Ascending aorta (tissue), 2 donors: ENCODE data around the gene CCDC127. TPM values are rescaled to one million over a fixed set of nuclear protein-coding genes. Genes with fewer than 3 reads are reported as not detected.

Source experiments
- DNase-seq, 2 donors: peaks; one replicate each; pipeline ENCODE4 v3.0.0-alpha.2; 2019; ENCODE audit warnings: low spot score in 2 of 2
- H3K27ac ChIP-seq, 2 donors: fragments of 200-600 bp; sonication (generic); one replicate each; pipeline ENCODE4 v1.5.1; 2016 to 2017; ENCODE audit warnings: mild to moderate bottlenecking in 1 of 2
- H3K27me3 ChIP-seq: fragments of 200-600 bp; sonication (generic); one replicate; pipeline ENCODE4 v1.5.1; 2017
- H3K36me3 ChIP-seq, 2 donors: fragments of 200-600 bp; sonication (generic); one replicate each; pipeline ENCODE4 v1.5.1; 2016
- H3K4me1 ChIP-seq, 2 donors: fragments of 200-600 bp; sonication (generic); one replicate each; pipeline ENCODE4 v1.5.1; 2016 to 2017; ENCODE audit warnings: mild to moderate bottlenecking in 1 of 2
- H3K4me3 ChIP-seq, 2 donors: fragments of 200-600 bp; sonication (generic); one replicate each; pipeline ENCODE4 v1.5.1; 2016 to 2017; ENCODE audit warnings: mild to moderate bottlenecking in 1 of 2
- H3K9me3 ChIP-seq, 2 donors: fragments of 200-600 bp; sonication (generic); one replicate each; pipeline ENCODE4 v1.5.1; 2016
- CTCF ChIP-seq, 3 experiments: fragments of 200-600 bp in 2 of 3; fragments of 450-650 bp in 1 of 3; sonication (generic) in 2 of 3; IDR thresholded peaks; one replicate each; pipeline ENCODE4 v1.5.1; 2016 to 2019; ENCODE audit warnings: antibody characterized with exemption in 3 of 3, mild to moderate bottlenecking in 1 of 3, moderate library complexity in 1 of 3
- intact Hi-C: fragments of 100-400 bp; cut with DNase I; formaldehyde crosslinking; loops from one replicate; pipeline ENCODE4 v1.15.1; 2023
- total RNA-seq: library from RNA; depleted of rRNA; stranded (reverse); fragments of >200 nt; gene quantifications from one replicate; pipeline ENCODE4 v1.1.0, GENCODE V29; 2016

The CCDC127 gene
- total RNA-seq, 1 donor from 2014 or later, result 6.1 TPM

GRCh38 chr5:170971-171800 is 46.8 kb downstream of the CCDC127 start:
- H3K4me3 ChIP-seq, result no peak overlapping the region
- H3K27me3 ChIP-seq, result no peaks in the 10 kb centered on the region
- H3K27ac ChIP-seq, result no peak overlapping the region
- intact Hi-C loops, result no loop called here
- TF ChIP-seq CTCF (IDR thresholded peaks at IDR 0.05), result no peak
- H3K9me3 ChIP-seq, result no peaks in the 10 kb centered on the region
- DNase-seq, result peak in 1 of 2 donors; percentile 56
- no peaks in the 10 kb centered on the region for H3K36me3 ChIP-seq
- no peaks in the 10 kb centered on the region for H3K4me1 ChIP-seq

- intact Hi-C loops, result no loop called here
Measured at GRCh38 chr5:169728-170094, 48.2 kb downstream of the CCDC127 start.

GRCh38 chr5:169071-169727 is 48.8 kb downstream of the CCDC127 start:
- H3K27ac ChIP-seq, result no peak overlapping the region
- H3K9me3 ChIP-seq, result no peaks in the 10 kb centered on the region
- H3K4me1 ChIP-seq, result no peaks in the 10 kb centered on the region
- peak in 1 of 2 donors; percentile 69 for DNase-seq
- H3K4me3 ChIP-seq, result no peak overlapping the region
- no peaks in the 10 kb centered on the region for H3K36me3 ChIP-seq
- no peaks in the 10 kb centered on the region for H3K27me3 ChIP-seq
- intact Hi-C loops, result no loop called here
- no peak for TF ChIP-seq CTCF (IDR thresholded peaks at IDR 0.05)

More at GRCh38 chr5:169728-170094, 48.2 kb downstream of the CCDC127 start:
- no peaks in the 10 kb centered on the region for H3K4me1 ChIP-seq
- H3K9me3 ChIP-seq, result no peaks in the 10 kb centered on the region
- no peak for TF ChIP-seq CTCF (IDR thresholded peaks at IDR 0.05)
- no peak overlapping the region for H3K4me3 ChIP-seq
- peak in 1 of 2 donors; percentile 33 for DNase-seq
- H3K27ac ChIP-seq, result no peak overlapping the region
- H3K27me3 ChIP-seq, result no peaks in the 10 kb centered on the region
- H3K36me3 ChIP-seq, result no peaks in the 10 kb centered on the region

- no peak overlapping the region for H3K4me3 ChIP-seq
Measured at GRCh38 chr5:167982-168660, 49.8 kb downstream of the CCDC127 start.

GRCh38 chr5:167511-167910 is 50.4 kb downstream of the CCDC127 start:
- no peak for TF ChIP-seq CTCF (IDR thresholded peaks at IDR 0.05)
- Histone ChIP-seq H3K4me1 (no peaks in the 10 kb centered on the region), H3K27ac (no peak overlapping the region), H3K4me3 (no peak overlapping the region), H3K27me3 (no peaks in the 10 kb centered on the region), H3K36me3 (no peaks in the 10 kb centered on the region), H3K9me3 (no peaks in the 10 kb centered on the region)
- peak in 1 of 2 donors; percentile 41 for DNase-seq
- intact Hi-C loops, result no loop called here

More at GRCh38 chr5:167982-168660, 49.8 kb downstream of the CCDC127 start:
- Histone ChIP-seq H3K27ac (no peak overlapping the region), H3K4me1 (no peaks in the 10 kb centered on the region), H3K36me3 (no peaks in the 10 kb centered on the region), H3K9me3 (no peaks in the 10 kb centered on the region), H3K27me3 (no peaks in the 10 kb centered on the region)
- DNase-seq, result peak in 1 of 2 donors; percentile 48
- TF ChIP-seq CTCF (IDR thresholded peaks at IDR 0.05), result no peak
- intact Hi-C loops, result no loop called here
